Muscle layer of duodenum (tissue), 2 donors: Measurements from ENCODE around the gene TIAM1.

Experiments
- H3K27ac ChIP-seq: one replicate; pipeline ENCODE4 v1.7.0; 2013; ENCODE audit warnings: mild to moderate bottlenecking, low read length
- H3K27me3 ChIP-seq: one replicate; pipeline ENCODE4 v1.7.0; 2013; ENCODE audit warnings: low read depth, mild to moderate bottlenecking, control low read depth, low read length
- H3K36me3 ChIP-seq, 2 donors: one replicate each; pipeline ENCODE4 v1.7.0; 2013; ENCODE audit warnings: low read length in 2 of 2, control low read depth in 1 of 2, mild to moderate bottlenecking in 1 of 2; ENCODE audit not compliant: insufficient read depth in 2 of 2, control insufficient read depth in 1 of 2
- H3K4me1 ChIP-seq, 2 donors: one replicate each; pipeline ENCODE4 v1.7.0; 2013; ENCODE audit warnings: low read length in 2 of 2, mild to moderate bottlenecking in 2 of 2, control low read depth in 1 of 2, moderate library complexity in 1 of 2; ENCODE audit not compliant: insufficient read depth in 2 of 2, control insufficient read depth in 1 of 2
- H3K4me3 ChIP-seq, 2 donors: one replicate each; pipeline ENCODE4 v1.7.0; 2013; ENCODE audit warnings: low read length in 2 of 2, low read depth in 1 of 2, mild to moderate bottlenecking in 1 of 2
- H3K9me3 ChIP-seq, 2 donors: one replicate each; pipeline ENCODE4 v1.7.0; 2013; ENCODE audit warnings: low read length in 2 of 2, control low read depth in 1 of 2, mild to moderate bottlenecking in 1 of 2; ENCODE audit not compliant: control insufficient read depth in 1 of 2
- donor health status: healthy.

TIAM1 gene

DNA sequence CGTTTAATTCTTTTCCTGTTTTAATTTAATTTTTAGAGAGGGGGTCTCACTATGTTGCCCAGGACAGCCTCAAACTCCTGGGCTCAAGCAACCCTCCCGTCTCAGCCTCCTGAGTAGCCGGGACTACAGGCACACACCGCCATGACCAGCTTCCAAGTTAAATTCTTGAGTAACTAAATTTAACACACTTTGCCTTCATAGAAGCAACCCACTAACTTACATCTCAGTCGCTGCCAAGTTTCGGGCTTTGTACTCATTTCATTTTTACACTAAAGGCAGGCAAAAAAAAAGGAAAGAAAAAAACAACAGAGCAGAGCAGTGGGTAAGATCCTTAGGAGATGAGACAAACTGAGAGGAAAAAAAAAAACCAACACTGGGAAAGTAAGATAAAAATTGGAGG lies 3.5 kb downstream of the TIAM1 start:
- no peaks in the 10 kb centered on the region for H3K9me3 ChIP-seq
- H3K4me1 ChIP-seq, result peaks cover 0 to 5% of the 10 kb centered on the region in 2 donors
- no peak overlapping the region for H3K27ac ChIP-seq
- no peaks in the 10 kb centered on the region for H3K36me3 ChIP-seq
- no peaks in the 10 kb centered on the region for H3K27me3 ChIP-seq
- no peak overlapping the region for H3K4me3 ChIP-seq

DNA sequence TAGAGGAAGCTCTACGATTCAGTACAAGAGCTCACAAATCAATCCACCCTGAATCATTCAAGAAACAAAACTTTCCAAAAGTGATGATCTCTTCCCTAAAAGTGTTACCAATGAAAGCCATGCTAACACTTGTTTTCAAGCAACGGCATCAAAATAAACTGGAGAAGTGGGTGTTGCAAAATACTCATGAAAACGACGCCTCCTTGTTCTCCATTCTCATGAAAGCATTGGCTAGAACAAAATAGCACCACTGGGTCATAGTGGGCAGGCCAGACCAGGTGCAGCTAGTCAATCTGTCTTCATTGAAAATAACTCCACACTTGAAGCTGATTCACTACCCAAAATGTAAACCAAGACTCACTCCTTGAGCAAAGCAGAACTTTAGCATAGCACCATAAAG lies 4.3 kb downstream of the TIAM1 start:
- Histone ChIP-seq H3K27me3 (no peaks in the 10 kb centered on the region), H3K27ac (no peak overlapping the region), H3K4me3 (no peak overlapping the region), H3K9me3 (no peaks in the 10 kb centered on the region), H3K4me1 (peaks cover 0 to 5% of the 10 kb centered on the region in 2 donors), H3K36me3 (no peaks in the 10 kb centered on the region)

GRCh38 chr21:31338908-31339368 lies 5.1 kb downstream of the TIAM1 start:
- no peaks in the 10 kb centered on the region for H3K27me3 ChIP-seq
- no peak overlapping the region for H3K4me3 ChIP-seq
- H3K36me3 ChIP-seq, result no peaks in the 10 kb centered on the region
- H3K4me1 ChIP-seq, result peaks cover 0 to 4% of the 10 kb centered on the region in 2 donors
- no peaks in the 10 kb centered on the region for H3K9me3 ChIP-seq
- H3K27ac ChIP-seq, result no peak overlapping the region

DNA sequence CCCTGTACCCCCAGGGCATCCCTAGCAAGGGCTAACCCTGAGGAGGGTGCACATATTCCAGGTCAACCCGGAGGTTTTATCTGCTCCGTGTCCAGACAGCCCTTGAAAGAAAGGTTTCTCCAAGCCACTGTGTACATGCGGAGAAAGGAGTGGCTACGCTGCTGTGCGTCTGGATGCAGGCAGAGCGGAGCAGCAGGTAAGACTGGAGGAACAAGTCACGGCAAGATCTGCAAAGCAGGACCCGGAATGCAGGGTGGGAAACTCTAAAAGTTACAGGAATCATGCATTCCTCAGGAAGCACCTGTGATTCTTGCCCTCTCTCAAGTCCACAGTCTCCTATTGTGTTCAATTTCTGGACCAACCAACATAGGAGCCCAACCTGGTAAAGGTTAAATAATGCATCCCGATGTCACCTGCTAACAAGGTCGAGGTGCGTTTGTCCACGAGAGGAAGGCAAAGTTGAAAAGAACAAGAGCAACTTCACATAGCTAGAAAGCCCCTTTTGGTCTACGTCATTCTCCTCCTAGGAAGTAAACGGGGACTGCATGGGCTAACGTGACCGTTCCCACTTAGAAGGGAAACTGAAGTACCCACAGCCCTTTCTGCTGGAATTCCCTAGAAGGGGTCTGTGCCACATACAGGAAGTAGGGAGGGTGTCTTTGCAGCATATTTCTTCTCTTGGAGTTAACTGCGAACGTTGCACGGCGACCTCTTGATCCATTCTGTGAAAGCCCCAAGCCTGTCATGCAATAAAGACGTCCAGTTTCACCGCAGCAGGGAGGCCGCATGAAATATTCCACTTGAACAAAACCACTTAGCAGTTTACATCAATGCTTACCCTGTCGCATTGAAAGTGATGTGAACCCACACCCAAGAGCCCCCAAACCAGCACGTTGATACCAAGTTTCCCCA lies 5.8 kb downstream of the TIAM1 start:
- Histone ChIP-seq H3K9me3 (no peaks in the 10 kb centered on the region), H3K4me1 (no peaks in the 10 kb centered on the region), H3K4me3 (no peak overlapping the region), H3K27ac (no peak overlapping the region), H3K27me3 (no peaks in the 10 kb centered on the region), H3K36me3 (no peaks in the 10 kb centered on the region)

- Histone ChIP-seq H3K9me3 (no peaks in the 10 kb centered on the region), H3K27me3 (no peaks in the 10 kb centered on the region), H3K36me3 (no peaks in the 10 kb centered on the region), H3K27ac (no peak overlapping the region), H3K4me3 (no peak overlapping the region), H3K4me1 (no peaks in the 10 kb centered on the region)
These were observed 7.0 kb downstream of the TIAM1 start for GRCh38 chr21:31337086-31337485.

DNA sequence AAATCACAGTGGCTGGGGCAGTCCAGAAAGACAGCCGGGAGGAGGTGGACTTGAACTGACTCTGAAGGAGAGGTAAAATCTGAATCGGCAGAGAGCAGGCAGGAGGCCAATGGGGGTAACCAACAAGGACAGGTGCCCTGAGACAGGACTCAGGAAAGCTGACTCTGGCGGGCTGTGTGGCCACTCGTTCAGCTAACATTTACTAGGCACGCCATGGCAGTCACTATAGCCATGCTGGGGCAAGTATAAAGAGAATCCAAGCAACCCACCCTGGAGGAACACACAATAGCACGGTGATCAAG lies 7.4 kb downstream of the TIAM1 start:
- Histone ChIP-seq H3K27ac (no peak overlapping the region), H3K27me3 (no peaks in the 10 kb centered on the region), H3K36me3 (no peaks in the 10 kb centered on the region), H3K9me3 (no peaks in the 10 kb centered on the region), H3K4me3 (no peak overlapping the region), H3K4me1 (no peaks in the 10 kb centered on the region)

GRCh38 chr21:31335957-31336738 lies 7.9 kb downstream of the TIAM1 start:
- no peaks in the 10 kb centered on the region for H3K36me3 ChIP-seq
- H3K4me1 ChIP-seq, result no peaks in the 10 kb centered on the region
- no peaks in the 10 kb centered on the region for H3K27me3 ChIP-seq
- no peak overlapping the region for H3K4me3 ChIP-seq
- H3K9me3 ChIP-seq, result no peaks in the 10 kb centered on the region
- H3K27ac ChIP-seq, result no peak overlapping the region

GRCh38 chr21:31334648-31335121 lies 9.4 kb downstream of the TIAM1 start:
- Histone ChIP-seq H3K36me3 (no peaks in the 10 kb centered on the region), H3K4me1 (no peaks in the 10 kb centered on the region), H3K4me3 (no peak overlapping the region), H3K27ac (no peak overlapping the region), H3K9me3 (peaks cover 0 to 5% of the 10 kb centered on the region in 2 donors), H3K27me3 (no peaks in the 10 kb centered on the region)

- Histone ChIP-seq H3K27ac (no peak overlapping the region), H3K27me3 (no peaks in the 10 kb centered on the region), H3K36me3 (no peaks in the 10 kb centered on the region), H3K9me3 (peaks cover 0 to 7% of the 10 kb centered on the region in 2 donors), H3K4me1 (no peaks in the 10 kb centered on the region), H3K4me3 (no peak overlapping the region)
These were observed 11.5 kb downstream of the TIAM1 start for GRCh38 chr21:31332525-31332924.

DNA sequence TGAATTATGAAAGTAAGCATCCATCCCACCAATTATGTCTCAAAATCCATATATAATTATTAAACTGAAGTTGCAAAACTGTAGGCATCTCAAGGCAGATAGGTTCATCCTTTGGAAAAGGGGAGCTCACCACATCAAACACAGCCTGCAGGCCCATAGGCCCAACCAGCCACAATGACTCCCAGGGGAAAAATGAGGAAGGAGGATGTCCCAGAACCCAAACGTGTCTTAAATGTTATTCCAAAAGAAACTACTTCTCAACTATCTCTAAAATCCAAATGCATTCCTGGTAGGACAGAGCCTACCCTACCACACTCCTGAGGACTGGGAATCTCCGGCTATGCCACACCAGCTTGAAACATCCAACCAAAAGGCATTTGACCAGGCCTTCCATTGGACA lies 12.8 kb downstream of the TIAM1 start:
- Histone ChIP-seq H3K4me1 (no peaks in the 10 kb centered on the region), H3K4me3 (no peak overlapping the region), H3K27me3 (no peaks in the 10 kb centered on the region), H3K27ac (no peak overlapping the region), H3K36me3 (no peaks in the 10 kb centered on the region), H3K9me3 (peaks cover 0 to 7% of the 10 kb centered on the region in 2 donors)

- Histone ChIP-seq H3K4me3 (no peak overlapping the region), H3K9me3 (peaks cover 0 to 7% of the 10 kb centered on the region in 2 donors), H3K27ac (no peak overlapping the region), H3K27me3 (no peaks in the 10 kb centered on the region), H3K4me1 (no peaks in the 10 kb centered on the region), H3K36me3 (no peaks in the 10 kb centered on the region)
These were observed 13.9 kb downstream of the TIAM1 start for GRCh38 chr21:31330144-31330483.
